Bronchial epithelial cell (primary cell): ENCODE measurements around the gene STK32B. TPM values are rescaled to one million over a fixed set of nuclear protein-coding genes. Genes with fewer than 3 reads are reported as not detected.
"Not testable (repeated sequence)": the region's sequence is repeated elsewhere in the genome, so short reads cannot be mapped to it uniquely, and the experiment has no call there.

ENCODE experiments used
- DNase-seq: peaks from one replicate; pipeline ENCODE4 v3.0.0-alpha.2; 2010; ENCODE audit warnings: low read depth
- FAIRE-seq: peaks from 2 replicates; lab custom pipeline; 2011; peaks lifted over from hg19 to GRCh38; lab: Jason Lieb, UNC
- H3K27me3 ChIP-seq: 2 replicates; pipeline ENCODE4 v1.5.1; 2011; ENCODE audit warnings: low read length; ENCODE audit not compliant: control insufficient read depth, insufficient read depth
- H3K36me3 ChIP-seq: 2 replicates; pipeline ENCODE4 v1.5.1; 2011; ENCODE audit warnings: low read length; ENCODE audit not compliant: control insufficient read depth, insufficient read depth
- H3K4me3 ChIP-seq: 2 replicates; pipeline ENCODE4 v1.5.1; 2011; ENCODE audit warnings: mild to moderate bottlenecking, low read depth, low read length, control low read depth
- total RNA-seq: library from RNA; depleted of rRNA; stranded (reverse); fragments of >200 nt; gene quantifications from 2 replicates; pipeline ENCODE4 v1.2.1, GENCODE V29; 2014
- TF ChIP-seq, protein P1 (sequence below): IDR thresholded peaks from 2 replicates; pipeline ENCODE4 v1.5.1; 2011; ENCODE audit warnings: mild to moderate bottlenecking, moderate library complexity, low read length, control low read depth, inconsistent platforms; ENCODE audit not compliant: insufficient read depth, severe bottlenecking

Gene STK32B
- total RNA-seq, 1 donor from 2014 or later: under 0.01 TPM

DNA sequence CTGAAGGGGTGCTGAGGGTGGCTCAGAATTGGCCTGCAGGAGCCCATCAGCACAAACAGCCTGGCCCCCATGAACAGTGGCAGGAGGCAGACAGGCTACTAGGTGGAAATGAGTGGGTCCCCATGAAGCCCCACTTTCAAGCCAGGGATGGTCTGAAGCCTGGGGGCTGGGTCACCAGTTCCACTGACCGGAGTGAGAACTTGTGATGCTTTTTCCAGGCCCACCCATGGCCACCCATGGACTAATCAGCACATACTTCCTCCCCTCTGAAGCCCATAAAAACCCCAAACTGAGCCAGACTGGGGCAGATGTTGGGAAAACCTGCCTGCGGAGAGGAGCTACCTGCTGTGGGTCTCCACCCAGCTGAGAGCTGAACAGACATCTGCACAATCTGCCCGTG is 372.9 kb downstream of the STK32B start:
- no peaks in the 10 kb centered on the region for H3K36me3 ChIP-seq
- no peaks in the 10 kb centered on the region for H3K27me3 ChIP-seq
- DNase-seq: no peak
- no peak overlapping the region for H3K4me3 ChIP-seq
- TF ChIP-seq, protein P1, sequence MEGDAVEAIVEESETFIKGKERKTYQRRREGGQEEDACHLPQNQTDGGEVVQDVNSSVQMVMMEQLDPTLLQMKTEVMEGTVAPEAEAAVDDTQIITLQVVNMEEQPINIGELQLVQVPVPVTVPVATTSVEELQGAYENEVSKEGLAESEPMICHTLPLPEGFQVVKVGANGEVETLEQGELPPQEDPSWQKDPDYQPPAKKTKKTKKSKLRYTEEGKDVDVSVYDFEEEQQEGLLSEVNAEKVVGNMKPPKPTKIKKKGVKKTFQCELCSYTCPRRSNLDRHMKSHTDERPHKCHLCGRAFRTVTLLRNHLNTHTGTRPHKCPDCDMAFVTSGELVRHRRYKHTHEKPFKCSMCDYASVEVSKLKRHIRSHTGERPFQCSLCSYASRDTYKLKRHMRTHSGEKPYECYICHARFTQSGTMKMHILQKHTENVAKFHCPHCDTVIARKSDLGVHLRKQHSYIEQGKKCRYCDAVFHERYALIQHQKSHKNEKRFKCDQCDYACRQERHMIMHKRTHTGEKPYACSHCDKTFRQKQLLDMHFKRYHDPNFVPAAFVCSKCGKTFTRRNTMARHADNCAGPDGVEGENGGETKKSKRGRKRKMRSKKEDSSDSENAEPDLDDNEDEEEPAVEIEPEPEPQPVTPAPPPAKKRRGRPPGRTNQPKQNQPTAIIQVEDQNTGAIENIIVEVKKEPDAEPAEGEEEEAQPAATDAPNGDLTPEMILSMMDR: no peak
- FAIRE-seq: no peak

DNA sequence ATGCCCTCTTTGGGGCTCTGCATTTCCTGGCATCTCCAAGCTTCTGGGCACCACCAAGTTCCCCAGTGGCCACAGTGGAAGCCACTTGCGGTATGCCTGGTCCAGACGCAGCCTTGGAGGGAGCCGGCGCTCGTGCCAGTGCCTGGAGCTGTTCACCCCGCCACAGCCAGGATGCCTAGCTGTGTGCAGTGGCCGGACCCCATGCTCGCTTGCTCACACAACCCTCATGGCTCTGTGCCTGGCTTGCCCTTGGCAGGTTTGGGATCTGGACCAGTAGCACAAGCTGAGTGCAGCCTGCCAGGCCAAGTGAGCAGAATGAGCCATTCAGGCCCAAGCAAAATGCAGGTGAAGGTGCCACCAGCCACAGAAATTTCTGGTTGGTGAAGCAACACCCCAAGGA is 373.6 kb downstream of the STK32B start:
- no peak for FAIRE-seq
- no peaks in the 10 kb centered on the region for H3K27me3 ChIP-seq
- DNase-seq: no peak
- H3K4me3 ChIP-seq: no peak overlapping the region
- H3K36me3 ChIP-seq: no peaks in the 10 kb centered on the region
- TF ChIP-seq, protein P1: no peak

DNA sequence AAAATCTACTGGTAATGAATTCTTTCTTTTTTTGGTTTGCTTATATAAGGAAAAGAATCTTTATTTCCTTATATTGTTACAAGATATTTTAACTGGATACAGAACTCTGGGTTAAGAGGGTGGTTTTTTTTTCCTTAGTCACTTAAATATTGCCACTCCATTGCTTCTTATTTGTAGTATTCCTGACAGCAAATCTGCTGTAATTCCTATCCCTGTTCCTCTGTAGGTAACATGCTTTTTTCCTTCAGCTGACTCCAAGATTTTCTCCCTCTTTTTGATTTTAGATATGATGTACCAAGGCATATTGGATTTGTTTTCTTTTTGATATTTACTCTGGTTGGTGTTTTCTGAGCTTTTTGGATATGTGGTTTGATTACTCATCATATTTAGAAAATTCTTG is 378.5 kb downstream of the STK32B start:
- H3K27me3 ChIP-seq: no peaks in the 10 kb centered on the region
- no peaks in the 10 kb centered on the region for H3K36me3 ChIP-seq
- FAIRE-seq (no peak), DNase-seq (no peak)
- H3K4me3 ChIP-seq: no peak overlapping the region
- TF ChIP-seq, protein P1: no peak

DNA sequence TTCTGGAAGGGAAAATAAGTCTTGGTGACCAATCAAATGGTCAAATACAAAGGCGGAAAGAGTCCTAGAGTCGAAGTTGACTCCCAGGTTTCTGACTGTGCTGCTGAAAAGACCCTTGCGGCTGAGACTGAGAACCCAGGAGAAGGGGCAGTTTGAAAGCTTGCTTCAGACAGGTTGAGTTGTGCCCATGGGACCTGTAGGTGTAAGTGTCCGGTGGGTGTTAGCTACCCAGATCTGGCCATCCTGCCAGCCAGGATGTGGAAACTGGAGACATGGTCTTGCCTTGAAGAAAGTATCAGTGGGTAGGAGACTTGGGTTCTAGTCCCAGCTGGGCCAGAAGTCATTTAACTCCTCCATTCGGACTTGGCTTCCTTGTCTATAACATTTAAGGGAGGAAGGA is 381.9 kb downstream of the STK32B start:
- DNase-seq (no peak), FAIRE-seq (no peak)
- H3K36me3 ChIP-seq: no peaks in the 10 kb centered on the region
- H3K4me3 ChIP-seq: no peak overlapping the region
- no peaks in the 10 kb centered on the region for H3K27me3 ChIP-seq
- TF ChIP-seq, protein P1: no peak

DNA sequence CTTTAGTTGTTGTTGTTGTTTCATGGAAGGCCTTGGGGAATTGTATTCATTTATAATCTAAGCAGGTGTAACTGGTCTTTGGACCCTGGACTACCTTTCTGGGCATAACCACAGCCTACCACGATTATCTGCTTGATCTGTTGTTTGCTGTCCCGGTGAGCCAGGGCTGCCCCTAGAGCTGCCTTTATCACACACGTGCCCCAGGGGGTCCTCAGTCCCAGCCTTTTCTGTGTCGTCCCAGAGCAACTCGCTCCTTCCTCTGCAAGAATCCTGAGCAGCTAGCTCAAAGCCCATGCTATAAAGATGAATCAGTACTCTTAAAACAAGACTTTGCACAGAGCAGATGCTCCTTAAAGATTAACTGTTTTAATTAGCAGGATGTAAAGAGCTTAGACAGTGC is 383.9 kb downstream of the STK32B start:
- Histone ChIP-seq H3K36me3 (no peaks in the 10 kb centered on the region), H3K27me3 (no peaks in the 10 kb centered on the region), H3K4me3 (no peak overlapping the region)
- DNase-seq (no peak), FAIRE-seq (no peak)
- TF ChIP-seq, protein P1: no peak

DNA sequence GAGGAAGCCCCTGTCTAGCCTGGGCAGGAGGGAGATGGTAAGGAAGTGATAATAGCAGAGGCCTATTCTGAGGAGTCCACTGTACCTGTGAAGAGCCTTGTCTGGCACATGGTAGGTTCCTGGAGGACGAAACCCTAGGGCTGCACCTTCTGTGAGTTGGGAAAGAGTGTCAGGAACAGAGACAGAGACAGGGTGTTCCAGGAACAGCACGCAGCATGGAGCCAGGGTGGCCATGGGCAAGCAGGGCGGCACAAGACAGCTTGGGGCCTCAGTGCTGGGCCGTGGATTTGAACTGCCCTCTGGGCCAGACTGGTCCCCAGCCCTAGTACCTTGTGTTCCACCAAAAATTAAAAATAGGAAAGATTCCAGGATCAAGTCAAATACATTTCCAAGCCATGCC is 384.5 kb downstream of the STK32B start:
- FAIRE-seq (no peak), DNase-seq (no peak)
- H3K36me3 ChIP-seq: no peaks in the 10 kb centered on the region
- no peaks in the 10 kb centered on the region for H3K27me3 ChIP-seq
- no peak overlapping the region for H3K4me3 ChIP-seq
- TF ChIP-seq, protein P1: no peak

DNA sequence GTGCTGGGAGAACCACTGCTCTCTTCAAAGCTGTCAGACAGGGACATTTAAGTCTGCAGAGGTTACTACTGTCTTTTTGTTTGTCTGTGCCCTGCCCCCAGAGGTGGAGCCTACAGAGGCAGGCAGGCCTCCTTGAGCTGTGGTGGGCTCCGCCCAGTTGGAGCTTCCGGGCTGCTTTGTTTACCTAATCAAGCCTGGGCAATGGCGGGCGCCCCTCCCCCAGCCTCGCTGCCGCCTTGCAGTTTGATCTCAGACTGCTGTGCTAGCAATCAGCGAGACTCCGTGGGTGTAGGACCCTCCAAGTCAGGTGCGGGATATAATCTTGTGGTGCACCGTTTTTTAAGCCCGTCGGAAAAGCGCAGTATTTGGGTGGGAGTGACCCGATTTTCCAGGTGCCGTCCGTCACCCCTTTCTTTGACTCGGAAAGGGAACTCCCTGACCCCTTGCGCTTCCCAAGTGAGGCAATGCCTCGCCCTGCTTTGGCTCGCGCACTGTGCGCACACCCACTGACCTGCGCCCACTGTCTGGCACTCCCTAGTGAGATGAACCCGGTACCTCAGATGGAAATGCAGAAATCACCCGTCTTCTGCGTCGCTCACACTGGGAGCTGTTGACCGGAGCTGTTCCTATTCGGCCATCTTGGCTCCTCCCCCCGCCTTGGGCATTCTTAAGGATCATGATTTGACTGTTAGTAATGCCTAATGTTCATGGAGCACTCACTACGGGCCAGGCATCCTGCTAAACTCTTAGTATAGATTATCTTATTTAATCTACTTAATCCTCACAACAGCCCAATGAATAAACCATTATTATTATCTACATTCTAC is 392.9 kb downstream of the STK32B start:
- not testable (repeated sequence) for DNase-seq, FAIRE-seq, H3K27me3 ChIP-seq, H3K36me3 ChIP-seq, H3K4me3 ChIP-seq
